Stimulated activated CD4-positive, alpha-beta T cell treated with anti-CD3 and anti-CD28 coated beads, Interleukin-1b, Interleukin-23, amount 100 ng/mL, for 48 hours (primary cell): Measurements from ENCODE around the gene RTRAF.

Experiments used
- DNase-seq: peaks from one replicate; pipeline ENCODE4 v3.0.0-alpha.2; 2020

Gene RTRAF

GRCh38 chr14:51989293-51990234 lies at the start of gene RTRAF:
TSS of gene RTRAF (plus strand) at chr14:51989546. CDS start at chr14:51989640, 94 bp downstream.
- peak; percentile 92 for DNase-seq

GRCh38 chr14:51939755-51940301 lies 49.5 kb upstream of the RTRAF start:
- no peak for DNase-seq

- no peak for DNase-seq
Measured at GRCh38 chr14:51942971-51943370, 46.4 kb upstream of the RTRAF start.

GRCh38 chr14:51950007-51950406 lies 39.3 kb upstream of the RTRAF start:
- DNase-seq: no peak

GRCh38 chr14:51951656-51952055 lies 37.7 kb upstream of the RTRAF start:
- no peak for DNase-seq

- no peak for DNase-seq
Measured at GRCh38 chr14:51954031-51954430, 35.3 kb upstream of the RTRAF start.

- no peak for DNase-seq
Measured at GRCh38 chr14:51954657-51955056, 34.7 kb upstream of the RTRAF start.

GRCh38 chr14:51957950-51958349 lies 31.4 kb upstream of the RTRAF start:
- no peak for DNase-seq

- no peak for DNase-seq
Measured at GRCh38 chr14:51959928-51960327, 29.4 kb upstream of the RTRAF start.

GRCh38 chr14:51960866-51961265 lies 28.5 kb upstream of the RTRAF start:
- no peak for DNase-seq

- DNase-seq: no peak
Measured at GRCh38 chr14:51962711-51963110, 26.6 kb upstream of the RTRAF start.

- no peak for DNase-seq
Measured at GRCh38 chr14:51963286-51963685, 26.1 kb upstream of the RTRAF start.

- no peak for DNase-seq
Measured at GRCh38 chr14:51967521-51967920, 21.8 kb upstream of the RTRAF start.

GRCh38 chr14:51969852-51970540 lies 19.4 kb upstream of the RTRAF start:
- DNase-seq: no peak

GRCh38 chr14:51972566-51972965 lies 16.8 kb upstream of the RTRAF start:
- no peak for DNase-seq

- DNase-seq: no peak
Measured at GRCh38 chr14:51977075-51977474, 12.3 kb upstream of the RTRAF start.

- DNase-seq: no peak
Measured at GRCh38 chr14:51978681-51979085, 10.7 kb upstream of the RTRAF start.

GRCh38 chr14:51979088-51979709 lies 10.1 kb upstream of the RTRAF start:
- DNase-seq: peak; percentile 78

GRCh38 chr14:51981218-51981854 lies 8.0 kb upstream of the RTRAF start:
- DNase-seq: no peak

GRCh38 chr14:51988221-51988620 lies 1.1 kb upstream of the RTRAF start:
- DNase-seq: no peak

- DNase-seq: no peak
Measured at GRCh38 chr14:51990488-51990887, 1.1 kb downstream of the RTRAF start.

- no peak for DNase-seq
Measured at GRCh38 chr14:51993285-51993920, 4.1 kb downstream of the RTRAF start.
